Liver (tissue), 3 donors: ENCODE measurements around the gene NGB.

Experiments used
- ATF3 ChIP-seq: IDR thresholded peaks from 2 replicates; pipeline ENCODE4 v1.6.1; 2016; ENCODE audit warnings: antibody characterized with exemption
- CTCF ChIP-seq: fragments of 150-350 bp; IDR thresholded peaks from 2 replicates; pipeline ENCODE4 v1.5.1; 2017; ENCODE audit warnings: improper control_type of control experiment, low read depth, low read length; ENCODE audit not compliant: missing input control
- FOXA1 ChIP-seq: IDR thresholded peaks from 2 replicates; pipeline ENCODE4 v1.6.1; 2016; ENCODE audit warnings: antibody characterized with exemption
- GABPA ChIP-seq, 2 donors: IDR thresholded peaks in 1 of 2; conservative IDR thresholded peaks in 1 of 2; 2 replicates each; pipeline ENCODE4 v1.6.1; 2016; ENCODE audit warnings: antibody characterized with exemption in 2 of 2, mild to moderate bottlenecking in 1 of 2, moderate library complexity in 1 of 2
- JUND ChIP-seq, 2 donors: IDR thresholded peaks; 2 replicates each; pipeline ENCODE4 v1.6.1; 2016; ENCODE audit warnings: antibody characterized with exemption in 2 of 2
- MAX ChIP-seq: IDR thresholded peaks from 2 replicates; pipeline ENCODE4 v1.6.1; 2016; ENCODE audit warnings: antibody characterized with exemption
- RAD21 ChIP-seq, 2 donors: IDR thresholded peaks; 2 replicates each; pipeline ENCODE4 v1.6.1; 2016; ENCODE audit warnings: antibody characterized with exemption in 2 of 2, mild to moderate bottlenecking in 2 of 2
- REST ChIP-seq: IDR thresholded peaks from 2 replicates; pipeline ENCODE4 v1.6.1; 2016; ENCODE audit warnings: antibody characterized with exemption, mild to moderate bottlenecking
- SP1 ChIP-seq: IDR thresholded peaks from 2 replicates; pipeline ENCODE4 v1.6.1; 2018; ENCODE audit warnings: antibody characterized with exemption, mild to moderate bottlenecking
- TAF1 ChIP-seq: conservative IDR thresholded peaks from 2 replicates; pipeline ENCODE4 v1.6.1; 2016; ENCODE audit warnings: antibody characterized with exemption, mild to moderate bottlenecking
- YY1 ChIP-seq: IDR thresholded peaks from 2 replicates; pipeline ENCODE4 v1.6.1; 2016; ENCODE audit warnings: antibody characterized with exemption, mild to moderate bottlenecking
- donor health status: healthy.
- donor health status: healthy.

- TF ChIP-seq CTCF (no peak), YY1 (no peak), TAF1 (no peak), JUND (IDR thresholded peaks at IDR 0.05) (no peak), GABPA (IDR thresholded peaks at IDR 0.05 in 1 of 2, conservative IDR thresholded peaks at IDR 0.05 in 1 of 2) (no peak), SP1 (no peak), RAD21 (IDR thresholded peaks at IDR 0.05) (no peak), REST (no peak), FOXA1 (no peak), ATF3 (no peak), MAX (no peak)
Observed at GRCh38 chr14:77290705-77291104, 19.7 kb upstream of the NGB start.
